SJSA1 (cell line): ENCODE measurements around the gene AFF3. TPM values are rescaled to one million over a fixed set of nuclear protein-coding genes. Genes with fewer than 3 reads are reported as not detected.

ENCODE experiments used
- DNase-seq, 2 experiments: peaks; one replicate each; pipeline ENCODE4 v3.0.0-alpha.2; 2015 to 2020; ENCODE audit warnings: low spot score in 2 of 2, low read depth in 1 of 2
- H3K27ac ChIP-seq: fragments of 250-450 bp; sonication (Bioruptor Pico); 2 replicates; pipeline ENCODE4 v1.5.1; 2020; ENCODE audit warnings: mild to moderate bottlenecking, moderate library complexity
- H3K27me3 ChIP-seq: fragments of 250-450 bp; sonication (Bioruptor Pico); replicated peaks from 2 replicates; pipeline ENCODE4 v1.5.1; 2020; ENCODE audit warnings: mild to moderate bottlenecking, moderate library complexity
- H3K36me3 ChIP-seq: fragments of 250-450 bp; sonication (Bioruptor Pico); 2 replicates; pipeline ENCODE4 v1.5.1; 2020; ENCODE audit warnings: mild to moderate bottlenecking
- H3K4me1 ChIP-seq: fragments of 250-450 bp; sonication (Bioruptor Pico); replicated peaks from 2 replicates; pipeline ENCODE4 v1.6.1; 2021; ENCODE audit warnings: mild to moderate bottlenecking
- H3K4me3 ChIP-seq: fragments of 250-450 bp; sonication (Bioruptor Pico); 2 replicates; pipeline ENCODE4 v1.5.1; 2020; ENCODE audit warnings: mild to moderate bottlenecking
- H3K9me3 ChIP-seq: fragments of 250-450 bp; sonication (Bioruptor Pico); replicated peaks from 2 replicates; pipeline ENCODE4 v1.5.1; 2020; ENCODE audit warnings: mild to moderate bottlenecking
- total RNA-seq: library from RNA; depleted of rRNA; stranded (reverse); fragments of >200 nt; shearing (Covaris generic); gene quantifications from 2 replicates; pipeline ENCODE4 v1.2.3, GENCODE V29; 2014

AFF3 gene
- total RNA-seq, 1 experiment from 2014 or later: 0.18 TPM

GRCh38 chr2:99801327-99801901, 341.0 kb downstream of the AFF3 start:
- H3K36me3 ChIP-seq: no peaks in the 10 kb centered on the region
- H3K27ac ChIP-seq: no peak overlapping the region
- 0 out of 2 replicates have a peak, but pooled peaks cover 4% of the 10 kb centered on the region for H3K9me3 ChIP-seq
- peaks cover 11% of the 10 kb centered on the region for H3K4me1 ChIP-seq
- no peak for DNase-seq
- no peak overlapping the region for H3K4me3 ChIP-seq
- H3K27me3 ChIP-seq: no peaks in the 10 kb centered on the region

GRCh38 chr2:99797475-99797874, 344.9 kb downstream of the AFF3 start:
- no peaks in the 10 kb centered on the region for H3K9me3 ChIP-seq
- DNase-seq: no peak
- no peaks in the 10 kb centered on the region for H3K36me3 ChIP-seq

GRCh38 chr2:99794414-99794813, 348.0 kb downstream of the AFF3 start:
- Histone ChIP-seq H3K4me1 (no peaks in the 10 kb centered on the region), H3K9me3 (no peaks in the 10 kb centered on the region), H3K4me3 (no peak overlapping the region), H3K36me3 (no peaks in the 10 kb centered on the region), H3K27me3 (no peaks in the 10 kb centered on the region), H3K27ac (no peak overlapping the region)
- DNase-seq: no peak

More at GRCh38 chr2:99797475-99797874, 344.9 kb downstream of the AFF3 start:
- Histone ChIP-seq H3K27me3 (no peaks in the 10 kb centered on the region), H3K4me3 (no peak overlapping the region), H3K4me1 (no peaks in the 10 kb centered on the region), H3K27ac (no peak overlapping the region)

GRCh38 chr2:99793022-99793421, 349.4 kb downstream of the AFF3 start:
- Histone ChIP-seq H3K4me1 (no peaks in the 10 kb centered on the region), H3K27me3 (no peaks in the 10 kb centered on the region), H3K36me3 (no peaks in the 10 kb centered on the region), H3K4me3 (no peak overlapping the region), H3K9me3 (no peaks in the 10 kb centered on the region), H3K27ac (no peak overlapping the region)
- DNase-seq: no peak

DNA sequence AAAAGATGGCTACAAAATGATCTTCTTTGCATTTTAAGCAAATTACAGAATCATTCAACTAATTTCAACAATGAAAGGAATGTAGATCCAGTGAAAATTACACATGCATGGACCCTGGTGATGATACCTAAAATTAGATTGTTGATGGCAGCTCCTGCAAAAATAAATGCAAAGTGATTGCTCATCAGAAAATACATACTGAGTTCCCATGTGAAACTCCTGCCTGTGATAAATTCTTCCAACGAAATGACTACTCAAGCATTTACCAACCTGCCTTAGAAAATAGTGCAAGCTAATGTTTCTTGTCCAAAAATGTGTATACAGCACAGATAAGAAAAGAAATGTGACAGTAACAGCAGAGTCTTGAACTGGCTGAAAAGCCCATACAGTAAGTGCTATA, 352.5 kb downstream of the AFF3 start:
- H3K36me3 ChIP-seq: no peaks in the 10 kb centered on the region
- H3K9me3 ChIP-seq: 0 out of 2 replicates have a peak, but pooled peaks cover 3% of the 10 kb centered on the region
- H3K4me3 ChIP-seq: no peak overlapping the region
- H3K27ac ChIP-seq: no peak overlapping the region
- no peaks in the 10 kb centered on the region for H3K4me1 ChIP-seq
- no peak for DNase-seq
- no peaks in the 10 kb centered on the region for H3K27me3 ChIP-seq

GRCh38 chr2:99787769-99788382, 354.5 kb downstream of the AFF3 start:
- no peaks in the 10 kb centered on the region for H3K4me1 ChIP-seq
- no peak for DNase-seq
- no peak overlapping the region for H3K4me3 ChIP-seq
- no peaks in the 10 kb centered on the region for H3K36me3 ChIP-seq
- no peaks in the 10 kb centered on the region for H3K27me3 ChIP-seq
- H3K9me3 ChIP-seq: 0 out of 2 replicates have a peak, but pooled peaks cover 3% of the 10 kb centered on the region
- H3K27ac ChIP-seq: no peak overlapping the region

- Histone ChIP-seq H3K9me3 (0 out of 2 replicates have a peak, but pooled peaks cover 3% of the 10 kb centered on the region), H3K4me3 (no peak overlapping the region), H3K4me1 (no peaks in the 10 kb centered on the region), H3K36me3 (no peaks in the 10 kb centered on the region), H3K27ac (no peak overlapping the region), H3K27me3 (no peaks in the 10 kb centered on the region)
- no peak for DNase-seq
Observed at GRCh38 chr2:99786636-99787390, 355.6 kb downstream of the AFF3 start.

GRCh38 chr2:99784946-99785345, 357.4 kb downstream of the AFF3 start:
- Histone ChIP-seq H3K4me1 (no peaks in the 10 kb centered on the region), H3K4me3 (no peak overlapping the region), H3K36me3 (no peaks in the 10 kb centered on the region), H3K27me3 (no peaks in the 10 kb centered on the region), H3K27ac (no peak overlapping the region), H3K9me3 (0 out of 2 replicates have a peak, but pooled peaks cover 3% of the 10 kb centered on the region)
- no peak for DNase-seq

- Histone ChIP-seq H3K36me3 (no peaks in the 10 kb centered on the region), H3K27ac (no peak overlapping the region), H3K4me3 (no peak overlapping the region), H3K4me1 (no peaks in the 10 kb centered on the region), H3K27me3 (no peaks in the 10 kb centered on the region), H3K9me3 (0 out of 2 replicates have a peak, but pooled peaks cover 3% of the 10 kb centered on the region)
- DNase-seq: no peak
Observed at GRCh38 chr2:99784282-99784681, 358.1 kb downstream of the AFF3 start.

DNA sequence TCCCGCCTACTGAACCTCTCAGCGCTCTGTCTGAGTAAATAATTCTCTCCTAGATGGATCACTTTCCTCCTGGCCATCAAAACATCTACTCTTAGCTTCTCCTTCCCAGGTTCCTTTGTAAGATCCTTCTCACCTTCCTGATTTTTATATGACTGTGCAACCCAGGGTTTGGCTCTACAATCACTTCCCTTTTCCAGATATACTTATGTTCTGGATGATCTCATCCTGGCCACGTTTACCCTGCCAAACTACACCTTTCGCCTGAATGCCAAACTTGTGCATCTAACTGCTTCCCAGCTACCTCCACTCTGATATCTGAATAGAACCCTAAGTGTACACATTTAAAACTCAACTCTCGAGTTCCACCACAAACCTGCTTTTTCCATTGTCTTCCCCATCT, 362.1 kb downstream of the AFF3 start:
- Histone ChIP-seq H3K9me3 (0 out of 2 replicates have a peak, but pooled peaks cover 6% of the 10 kb centered on the region), H3K27ac (no peak overlapping the region), H3K4me1 (no peaks in the 10 kb centered on the region), H3K36me3 (no peaks in the 10 kb centered on the region), H3K27me3 (no peaks in the 10 kb centered on the region), H3K4me3 (no peak overlapping the region)
- DNase-seq: no peak

- Histone ChIP-seq H3K4me1 (no peaks in the 10 kb centered on the region), H3K27me3 (no peaks in the 10 kb centered on the region; the same call in 1 of the 2 replicates), H3K4me3 (no peak overlapping the region), H3K36me3 (no peaks in the 10 kb centered on the region), H3K27ac (no peak overlapping the region), H3K9me3 (0 out of 2 replicates have a peak, but pooled peaks cover 3% of the 10 kb centered on the region)
- no peak for DNase-seq
Observed at GRCh38 chr2:99779276-99779675, 363.1 kb downstream of the AFF3 start.

- no peaks in the 10 kb centered on the region for H3K36me3 ChIP-seq
- DNase-seq: no peak
- H3K4me3 ChIP-seq: no peak overlapping the region
- 0 out of 2 replicates have a peak, but pooled peaks cover 3% of the 10 kb centered on the region for H3K9me3 ChIP-seq
- no peak overlapping the region for H3K27ac ChIP-seq
- no peaks in the 10 kb centered on the region; the same call in 1 of the 2 replicates for H3K27me3 ChIP-seq
- H3K4me1 ChIP-seq: no peaks in the 10 kb centered on the region
Observed at GRCh38 chr2:99777656-99778290, 364.6 kb downstream of the AFF3 start.

- Histone ChIP-seq H3K27me3 (no peaks in the 10 kb centered on the region; the same call in 1 of the 2 replicates), H3K9me3 (0 out of 2 replicates have a peak, but pooled peaks cover 3% of the 10 kb centered on the region), H3K4me3 (no peak overlapping the region), H3K27ac (no peak overlapping the region), H3K4me1 (no peaks in the 10 kb centered on the region), H3K36me3 (no peaks in the 10 kb centered on the region)
- no peak for DNase-seq
Observed at GRCh38 chr2:99776906-99777646, 365.3 kb downstream of the AFF3 start.
